HG03045 (cell line): Measurements from ENCODE around the gene IL37.
"Not testable (repeated sequence)": the region's sequence is repeated elsewhere in the genome, so short reads cannot be mapped to it uniquely, and the experiment has no call there.

ENCODE experiments used
- ATAC-seq: cut with Tn5 transposase; IDR thresholded peaks from one replicate; pipeline ENCODE4 v1.9.1; 2021; ENCODE audit warnings: mild to moderate bottlenecking, moderate library complexity; ENCODE audit not compliant: unreplicated experiment

Gene IL37

GRCh38 chr2:112919086-112919485 is 8.1 kb downstream of the IL37 start:
- no peak for ATAC-seq

- no peak for ATAC-seq
These were observed 10.1 kb downstream of the IL37 start for GRCh38 chr2:112920923-112921532.

- ATAC-seq, result no peak
These were observed 11.0 kb downstream of the IL37 start for GRCh38 chr2:112921982-112922381.

- no peak for ATAC-seq
These were observed 12.4 kb downstream of the IL37 start for GRCh38 chr2:112923237-112923966.

GRCh38 chr2:112923967-112924338 is 13.0 kb downstream of the IL37 start:
- ATAC-seq, result no peak

GRCh38 chr2:112924360-112924759 is 13.4 kb downstream of the IL37 start:
- ATAC-seq, result no peak

- ATAC-seq, result no peak
These were observed 13.9 kb downstream of the IL37 start for GRCh38 chr2:112924821-112925220.

- no peak for ATAC-seq
These were observed 15.7 kb downstream of the IL37 start for GRCh38 chr2:112926707-112927106.

- ATAC-seq, result no peak
These were observed 16.8 kb downstream of the IL37 start for GRCh38 chr2:112927745-112928144.

- ATAC-seq, result no peak
These were observed 22.3 kb downstream of the IL37 start for GRCh38 chr2:112933261-112933660.

GRCh38 chr2:112934117-112934516 is 23.2 kb downstream of the IL37 start:
- not testable (repeated sequence) for ATAC-seq

- ATAC-seq, result no peak
These were observed 25.9 kb downstream of the IL37 start for GRCh38 chr2:112936927-112937232.

GRCh38 chr2:112938904-112939303 is 27.9 kb downstream of the IL37 start:
- ATAC-seq, result no peak

GRCh38 chr2:112939425-112939824 is 28.5 kb downstream of the IL37 start:
- no peak for ATAC-seq

GRCh38 chr2:112940859-112941625 is 30.1 kb downstream of the IL37 start:
- ATAC-seq, result no peak

- ATAC-seq, result peak; percentile 81
These were observed 31.0 kb downstream of the IL37 start for GRCh38 chr2:112941753-112942653.

GRCh38 chr2:112942654-112943002 is 31.7 kb downstream of the IL37 start:
- no peak for ATAC-seq

- ATAC-seq, result no peak
These were observed 34.0 kb downstream of the IL37 start for GRCh38 chr2:112944971-112945370.

- no peak for ATAC-seq
These were observed 35.1 kb downstream of the IL37 start for GRCh38 chr2:112946086-112946485.

GRCh38 chr2:112947374-112947773 is 36.4 kb downstream of the IL37 start:
- no peak for ATAC-seq

- ATAC-seq, result no peak
These were observed 38.5 kb downstream of the IL37 start for GRCh38 chr2:112949456-112949855.
